GM19372 (cell line): ENCODE results near the gene TSR3.

ENCODE experiments used
- ATAC-seq: cut with Tn5 transposase; IDR thresholded peaks from one replicate; pipeline ENCODE4 v1.9.1; 2021; ENCODE audit warnings: mild to moderate bottlenecking, low read depth, moderate library complexity; ENCODE audit not compliant: unreplicated experiment

The TSR3 gene

GRCh38 chr16:1311738-1312466 is 39.8 kb downstream of the TSR3 start:
- no peak for ATAC-seq

- ATAC-seq = no peak
Observed at GRCh38 chr16:1311212-1311737, 40.4 kb downstream of the TSR3 start.

GRCh38 chr16:1310832-1311200 is 40.9 kb downstream of the TSR3 start:
- no peak for ATAC-seq

- no peak for ATAC-seq
Observed at GRCh38 chr16:1309888-1310831, 41.5 kb downstream of the TSR3 start.

- ATAC-seq = peak; percentile 61
Observed at GRCh38 chr16:1308977-1309885, 42.4 kb downstream of the TSR3 start, which contains the start of gene UBE2I. UBE2I (plus strand) TSS chr16:1309636; CDS start chr16:1314031, 4,395 bp downstream.

GRCh38 chr16:1308036-1308976 is 43.4 kb downstream of the TSR3 start:
- ATAC-seq = no peak

- ATAC-seq = no peak
Observed at GRCh38 chr16:1306334-1306733, 45.3 kb downstream of the TSR3 start.

GRCh38 chr16:1305823-1306222 is 45.9 kb downstream of the TSR3 start:
- no peak for ATAC-seq

- no peak for ATAC-seq
Observed at GRCh38 chr16:1301562-1301961, 50.1 kb downstream of the TSR3 start.

GRCh38 chr16:1300664-1301476 is 50.8 kb downstream of the TSR3 start:
- ATAC-seq = no peak

- ATAC-seq = no peak
Observed at GRCh38 chr16:1299868-1300203, 51.8 kb downstream of the TSR3 start.
